ENCODE measurements around the gene PTPA.

DNA sequence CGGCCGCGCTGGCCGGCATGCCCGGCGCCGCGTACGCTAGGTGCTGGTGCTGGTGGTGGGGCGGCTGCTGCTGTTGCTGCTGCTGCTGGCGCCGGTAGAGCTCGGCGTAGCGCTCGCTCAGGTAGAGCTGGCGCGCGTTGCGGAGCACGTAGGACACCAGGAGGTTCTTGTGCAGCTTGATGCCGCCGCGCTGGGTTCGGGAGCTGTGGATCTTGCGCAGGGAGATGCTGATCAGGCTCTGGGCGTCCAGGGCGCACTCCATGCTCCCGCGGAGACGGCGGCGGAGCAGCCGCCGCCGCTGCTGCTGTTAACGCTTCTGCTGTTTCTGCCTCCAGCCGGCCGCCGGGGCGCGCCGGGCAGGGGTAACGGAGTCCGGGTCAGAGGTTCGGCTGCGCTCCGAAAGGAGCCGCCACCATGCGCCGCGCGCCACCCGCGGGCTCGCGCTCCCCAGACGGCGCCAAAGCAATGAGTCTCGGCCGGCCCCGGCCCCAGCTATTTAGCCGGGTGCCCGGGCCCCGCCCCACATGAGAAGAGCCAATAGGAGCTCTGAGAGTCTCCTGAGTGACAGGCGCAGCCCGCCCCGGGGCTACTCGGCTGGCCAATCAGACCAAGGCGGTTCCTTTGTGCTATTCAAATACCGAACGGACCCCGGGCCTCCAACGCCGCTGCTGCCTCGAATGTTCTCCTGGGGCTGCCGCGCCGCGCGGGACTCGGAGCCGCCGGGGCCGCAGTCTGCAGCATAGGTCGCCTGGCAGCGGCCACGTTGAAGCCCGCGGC is 66.8 kb downstream of the PTPA start, which contains the start of gene IER5L:
- TF ChIP-seq, protein P1, sequence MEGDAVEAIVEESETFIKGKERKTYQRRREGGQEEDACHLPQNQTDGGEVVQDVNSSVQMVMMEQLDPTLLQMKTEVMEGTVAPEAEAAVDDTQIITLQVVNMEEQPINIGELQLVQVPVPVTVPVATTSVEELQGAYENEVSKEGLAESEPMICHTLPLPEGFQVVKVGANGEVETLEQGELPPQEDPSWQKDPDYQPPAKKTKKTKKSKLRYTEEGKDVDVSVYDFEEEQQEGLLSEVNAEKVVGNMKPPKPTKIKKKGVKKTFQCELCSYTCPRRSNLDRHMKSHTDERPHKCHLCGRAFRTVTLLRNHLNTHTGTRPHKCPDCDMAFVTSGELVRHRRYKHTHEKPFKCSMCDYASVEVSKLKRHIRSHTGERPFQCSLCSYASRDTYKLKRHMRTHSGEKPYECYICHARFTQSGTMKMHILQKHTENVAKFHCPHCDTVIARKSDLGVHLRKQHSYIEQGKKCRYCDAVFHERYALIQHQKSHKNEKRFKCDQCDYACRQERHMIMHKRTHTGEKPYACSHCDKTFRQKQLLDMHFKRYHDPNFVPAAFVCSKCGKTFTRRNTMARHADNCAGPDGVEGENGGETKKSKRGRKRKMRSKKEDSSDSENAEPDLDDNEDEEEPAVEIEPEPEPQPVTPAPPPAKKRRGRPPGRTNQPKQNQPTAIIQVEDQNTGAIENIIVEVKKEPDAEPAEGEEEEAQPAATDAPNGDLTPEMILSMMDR (conservative IDR thresholded peaks at IDR 0.05 in 1 of 2, IDR thresholded peaks at IDR 0.05 in 1 of 2; ENCODE audit: low read depth in 1 of 2, low read length in 2 of 2), result no peak
- TF ChIP-seq EZH2 (IDR thresholded peaks at IDR 0.05; ENCODE audit: low read length, missing control alignments), result no peak
